WTC11 (cell line): ENCODE results near the gene MACROD2. TPM values are rescaled to one million over a fixed set of nuclear protein-coding genes. Genes with fewer than 3 reads are reported as not detected.

Experiments
- ATAC-seq: fragments of 200-7000 bp; cut with Tn5 transposase; 2 replicates; pipeline ENCODE4 v1.10.0; 2021; ENCODE audit warnings: mild to moderate bottlenecking, moderate library complexity
- CTCF ChIA-PET: fragments of 300-600 bp; sonication (Branson Sonifier 250); formaldehyde crosslinking; loops from one replicate; lab custom pipeline; 2021; ENCODE audit warnings: antibody characterized with exemption; lab: Charles Lee
- POLR2A ChIA-PET: fragments of 350-600 bp; sonication (Branson Sonifier 250); formaldehyde crosslinking; loops from one replicate; lab custom pipeline; 2021; ENCODE audit warnings: antibody characterized with exemption; lab: Charles Lee
- DNase-seq: peaks from one replicate; pipeline ENCODE4 v3.0.0; 2021; ENCODE audit warnings: low spot score
- H3K27ac Mint-ChIP-seq: 2 replicates; pipeline ENCODE4 v1.8.0; 2021; ENCODE audit warnings: mixed read lengths
- H3K27me3 Mint-ChIP-seq: 2 replicates; pipeline ENCODE4 v1.8.0; 2021; ENCODE audit warnings: low read depth, mild to moderate bottlenecking, moderate library complexity, mixed read lengths
- H3K36me3 Mint-ChIP-seq: 2 replicates; pipeline ENCODE4 v1.8.0; 2021; ENCODE audit warnings: mixed read lengths
- H3K4me1 Mint-ChIP-seq: 2 replicates; pipeline ENCODE4 v1.8.0; 2022; ENCODE audit warnings: mixed read lengths
- H3K4me3 Mint-ChIP-seq: 2 replicates; pipeline ENCODE4 v1.8.0; 2021; ENCODE audit warnings: mild to moderate bottlenecking, moderate library complexity, mixed read lengths
- H3K9me3 Mint-ChIP-seq: 2 replicates; pipeline ENCODE4 v1.8.0; 2021; ENCODE audit warnings: mixed read lengths
- ATF1 ChIP-seq: sonication (generic); formaldehyde crosslinking; IDR thresholded peaks from 2 replicates; pipeline ENCODE4 v1.8.1; 2023; ENCODE audit warnings: mild to moderate bottlenecking, moderate library complexity, missing genetic modification reagents
- ESRRA ChIP-seq: sonication (generic); formaldehyde crosslinking; IDR thresholded peaks from 2 replicates; pipeline ENCODE4 v1.8.1; 2022; ENCODE audit warnings: mild to moderate bottlenecking, missing genetic modification reagents, borderline replicate concordance
- MXD4 ChIP-seq: fragments of 250-450 bp; sonication (Bioruptor Pico); IDR thresholded peaks from 2 replicates; pipeline ENCODE4 v1.8.0; 2021; ENCODE audit warnings: mild to moderate bottlenecking, moderate library complexity, borderline replicate concordance
- NR2C2 ChIP-seq: sonication (generic); formaldehyde crosslinking; IDR thresholded peaks from 2 replicates; pipeline ENCODE4 v1.8.0; 2022; ENCODE audit warnings: mild to moderate bottlenecking, missing genetic modification reagents
- SMAD4 ChIP-seq: sonication (generic); formaldehyde crosslinking; IDR thresholded peaks from 2 replicates; pipeline ENCODE4 v1.8.0; 2022; ENCODE audit warnings: mild to moderate bottlenecking, missing genetic modification reagents
- TCF7 ChIP-seq: sonication (generic); formaldehyde crosslinking; IDR thresholded peaks from 2 replicates; pipeline ENCODE4 v1.8.0; 2022; ENCODE audit warnings: mild to moderate bottlenecking, low read depth, missing genetic modification reagents, moderate library complexity
- total RNA-seq: library from RNA; stranded (reverse); gene quantifications from 3 replicates; pipeline ENCODE4 v1.2.3, GENCODE V29; 2021
- TF ChIP-seq, protein P1 (sequence below): fragments of 250-450 bp; sonication (Bioruptor Pico); IDR thresholded peaks from 2 replicates; pipeline ENCODE4 v2.1.2; 2022; ENCODE audit warnings: mild to moderate bottlenecking, moderate library complexity
- TF ChIP-seq, protein P2 (sequence below): sonication (generic); formaldehyde crosslinking; IDR thresholded peaks from 2 replicates; pipeline ENCODE4 v1.8.1; 2023; ENCODE audit warnings: mild to moderate bottlenecking, missing genetic modification reagents
- TF ChIP-seq, protein P3 (sequence below): sonication (generic); formaldehyde crosslinking; conservative IDR thresholded peaks from 2 replicates; pipeline ENCODE4 v1.8.1; 2023; ENCODE audit warnings: mild to moderate bottlenecking, low read depth, missing genetic modification reagents, moderate library complexity
- TF ChIP-seq, protein P4 (sequence below): sonication (generic); formaldehyde crosslinking; IDR thresholded peaks from 2 replicates; pipeline ENCODE4 v1.8.1; 2022; ENCODE audit warnings: missing genetic modification reagents, borderline replicate concordance
- TF ChIP-seq, protein P5 (sequence below): sonication (generic); formaldehyde crosslinking; IDR thresholded peaks from 2 replicates; pipeline ENCODE4 v1.8.1; 2023; ENCODE audit warnings: mild to moderate bottlenecking, missing genetic modification reagents, moderate library complexity
- TF ChIP-seq, protein P6 (sequence below): fragments of 250-450 bp; sonication (Bioruptor Pico); IDR thresholded peaks from 2 replicates; pipeline ENCODE4 v1.9.0; 2021; ENCODE audit warnings: mild to moderate bottlenecking, borderline replicate concordance
- TF ChIP-seq, protein P7 (sequence below): sonication (generic); formaldehyde crosslinking; IDR thresholded peaks from 2 replicates; pipeline ENCODE4 v1.8.1; 2022; ENCODE audit warnings: low read depth, missing genetic modification reagents, borderline replicate concordance

The MACROD2 gene
- total RNA-seq, 1 experiment from 2014 or later: 4.1 TPM

DNA sequence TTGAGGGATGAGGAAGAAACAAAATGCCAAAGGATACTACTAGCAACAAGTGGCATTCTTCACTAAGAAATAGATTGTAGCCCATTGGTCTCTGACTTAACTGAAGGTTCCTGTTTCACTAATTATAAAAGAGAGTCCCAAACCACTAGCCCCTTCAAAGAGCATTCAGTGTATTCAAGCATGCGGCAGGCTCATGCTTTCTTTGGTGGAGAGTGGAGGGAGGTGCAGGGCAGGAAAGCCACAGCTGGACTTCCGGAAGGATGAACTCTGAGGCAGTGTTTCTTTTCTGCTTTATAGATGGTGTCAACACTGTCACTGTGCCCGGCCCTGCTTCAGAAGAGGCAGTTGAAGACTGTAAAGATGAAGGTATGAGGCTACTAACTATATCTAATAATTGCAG is 1941.9 kb downstream of the MACROD2 start:
- Mint-ChIP-seq H3K4me3 (no peak overlapping the region), H3K27ac (no peak overlapping the region), H3K27me3 (no peaks in the 10 kb centered on the region), H3K9me3 (peaks cover 30% of the 10 kb centered on the region), H3K36me3 (peaks cover 14% of the 10 kb centered on the region), H3K4me1 (peaks cover 12% of the 10 kb centered on the region)
- ChIA-PET CTCF (no interaction called here), POLR2A (no interaction called here)
- ATAC-seq: peak; percentile 79
- no peak for DNase-seq
- TF ChIP-seq SMAD4 (CRISPR knock-in tag) (no peak), MXD4 (no peak), ATF1 (no peak), ESRRA (CRISPR knock-in tag) (no peak)
- TF ChIP-seq, protein P1, sequence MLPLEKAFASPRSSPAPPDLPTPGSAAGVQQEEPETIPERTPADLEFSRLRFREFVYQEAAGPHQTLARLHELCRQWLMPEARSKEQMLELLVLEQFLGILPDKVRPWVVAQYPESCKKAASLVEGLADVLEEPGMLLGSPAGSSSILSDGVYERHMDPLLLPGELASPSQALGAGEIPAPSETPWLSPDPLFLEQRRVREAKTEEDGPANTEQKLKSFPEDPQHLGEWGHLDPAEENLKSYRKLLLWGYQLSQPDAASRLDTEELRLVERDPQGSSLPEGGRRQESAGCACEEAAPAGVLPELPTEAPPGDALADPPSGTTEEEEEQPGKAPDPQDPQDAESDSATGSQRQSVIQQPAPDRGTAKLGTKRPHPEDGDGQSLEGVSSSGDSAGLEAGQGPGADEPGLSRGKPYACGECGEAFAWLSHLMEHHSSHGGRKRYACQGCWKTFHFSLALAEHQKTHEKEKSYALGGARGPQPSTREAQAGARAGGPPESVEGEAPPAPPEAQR (CRISPR knock-in tag): no peak
- TF ChIP-seq, protein P2, sequence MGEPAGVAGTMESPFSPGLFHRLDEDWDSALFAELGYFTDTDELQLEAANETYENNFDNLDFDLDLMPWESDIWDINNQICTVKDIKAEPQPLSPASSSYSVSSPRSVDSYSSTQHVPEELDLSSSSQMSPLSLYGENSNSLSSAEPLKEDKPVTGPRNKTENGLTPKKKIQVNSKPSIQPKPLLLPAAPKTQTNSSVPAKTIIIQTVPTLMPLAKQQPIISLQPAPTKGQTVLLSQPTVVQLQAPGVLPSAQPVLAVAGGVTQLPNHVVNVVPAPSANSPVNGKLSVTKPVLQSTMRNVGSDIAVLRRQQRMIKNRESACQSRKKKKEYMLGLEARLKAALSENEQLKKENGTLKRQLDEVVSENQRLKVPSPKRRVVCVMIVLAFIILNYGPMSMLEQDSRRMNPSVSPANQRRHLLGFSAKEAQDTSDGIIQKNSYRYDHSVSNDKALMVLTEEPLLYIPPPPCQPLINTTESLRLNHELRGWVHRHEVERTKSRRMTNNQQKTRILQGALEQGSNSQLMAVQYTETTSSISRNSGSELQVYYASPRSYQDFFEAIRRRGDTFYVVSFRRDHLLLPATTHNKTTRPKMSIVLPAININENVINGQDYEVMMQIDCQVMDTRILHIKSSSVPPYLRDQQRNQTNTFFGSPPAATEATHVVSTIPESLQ (CRISPR knock-in tag): no peak

DNA sequence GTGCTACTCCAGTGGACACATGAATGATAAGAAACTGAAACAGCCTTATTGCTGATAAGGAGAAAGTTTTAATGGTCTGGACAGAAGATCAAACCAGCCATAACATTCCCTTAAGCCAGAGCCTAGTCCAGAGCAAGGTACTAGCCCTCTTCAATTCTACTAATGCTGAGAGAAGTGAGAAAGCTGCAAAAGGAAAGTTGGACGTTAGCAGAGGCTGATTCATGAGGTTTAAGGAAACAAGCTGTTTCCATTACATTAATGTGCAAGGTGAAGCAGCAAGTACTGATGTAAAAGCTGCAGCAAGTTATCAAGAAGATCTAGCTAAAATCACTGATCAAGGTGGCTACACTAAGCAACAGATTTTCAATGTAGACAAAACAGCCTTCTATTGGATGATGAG is 1943.5 kb downstream of the MACROD2 start:
- CTCF ChIA-PET: no interaction called here
- no peak overlapping the region for H3K4me3 Mint-ChIP-seq
- no peak for ATAC-seq
- no peak for DNase-seq
- peaks cover 12% of the 10 kb centered on the region for H3K4me1 Mint-ChIP-seq
- H3K36me3 Mint-ChIP-seq: peaks cover 14% of the 10 kb centered on the region
- H3K27ac Mint-ChIP-seq: no peak overlapping the region
- TF ChIP-seq, protein P3, sequence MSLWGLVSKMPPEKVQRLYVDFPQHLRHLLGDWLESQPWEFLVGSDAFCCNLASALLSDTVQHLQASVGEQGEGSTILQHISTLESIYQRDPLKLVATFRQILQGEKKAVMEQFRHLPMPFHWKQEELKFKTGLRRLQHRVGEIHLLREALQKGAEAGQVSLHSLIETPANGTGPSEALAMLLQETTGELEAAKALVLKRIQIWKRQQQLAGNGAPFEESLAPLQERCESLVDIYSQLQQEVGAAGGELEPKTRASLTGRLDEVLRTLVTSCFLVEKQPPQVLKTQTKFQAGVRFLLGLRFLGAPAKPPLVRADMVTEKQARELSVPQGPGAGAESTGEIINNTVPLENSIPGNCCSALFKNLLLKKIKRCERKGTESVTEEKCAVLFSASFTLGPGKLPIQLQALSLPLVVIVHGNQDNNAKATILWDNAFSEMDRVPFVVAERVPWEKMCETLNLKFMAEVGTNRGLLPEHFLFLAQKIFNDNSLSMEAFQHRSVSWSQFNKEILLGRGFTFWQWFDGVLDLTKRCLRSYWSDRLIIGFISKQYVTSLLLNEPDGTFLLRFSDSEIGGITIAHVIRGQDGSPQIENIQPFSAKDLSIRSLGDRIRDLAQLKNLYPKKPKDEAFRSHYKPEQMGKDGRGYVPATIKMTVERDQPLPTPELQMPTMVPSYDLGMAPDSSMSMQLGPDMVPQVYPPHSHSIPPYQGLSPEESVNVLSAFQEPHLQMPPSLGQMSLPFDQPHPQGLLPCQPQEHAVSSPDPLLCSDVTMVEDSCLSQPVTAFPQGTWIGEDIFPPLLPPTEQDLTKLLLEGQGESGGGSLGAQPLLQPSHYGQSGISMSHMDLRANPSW (CRISPR knock-in tag): no peak
- no peak for TF ChIP-seq ESRRA (CRISPR knock-in tag)
- TF ChIP-seq, protein P4, sequence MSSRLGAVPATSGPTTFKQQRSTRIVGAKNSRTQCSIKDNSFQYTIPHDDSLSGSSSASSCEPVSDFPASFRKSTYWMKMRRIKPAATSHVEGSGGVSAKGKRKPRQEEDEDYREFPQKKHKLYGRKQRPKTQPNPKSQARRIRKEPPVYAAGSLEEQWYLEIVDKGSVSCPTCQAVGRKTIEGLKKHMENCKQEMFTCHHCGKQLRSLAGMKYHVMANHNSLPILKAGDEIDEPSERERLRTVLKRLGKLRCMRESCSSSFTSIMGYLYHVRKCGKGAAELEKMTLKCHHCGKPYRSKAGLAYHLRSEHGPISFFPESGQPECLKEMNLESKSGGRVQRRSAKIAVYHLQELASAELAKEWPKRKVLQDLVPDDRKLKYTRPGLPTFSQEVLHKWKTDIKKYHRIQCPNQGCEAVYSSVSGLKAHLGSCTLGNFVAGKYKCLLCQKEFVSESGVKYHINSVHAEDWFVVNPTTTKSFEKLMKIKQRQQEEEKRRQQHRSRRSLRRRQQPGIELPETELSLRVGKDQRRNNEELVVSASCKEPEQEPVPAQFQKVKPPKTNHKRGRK (CRISPR knock-in tag): no peak
- TF ChIP-seq, protein P5, sequence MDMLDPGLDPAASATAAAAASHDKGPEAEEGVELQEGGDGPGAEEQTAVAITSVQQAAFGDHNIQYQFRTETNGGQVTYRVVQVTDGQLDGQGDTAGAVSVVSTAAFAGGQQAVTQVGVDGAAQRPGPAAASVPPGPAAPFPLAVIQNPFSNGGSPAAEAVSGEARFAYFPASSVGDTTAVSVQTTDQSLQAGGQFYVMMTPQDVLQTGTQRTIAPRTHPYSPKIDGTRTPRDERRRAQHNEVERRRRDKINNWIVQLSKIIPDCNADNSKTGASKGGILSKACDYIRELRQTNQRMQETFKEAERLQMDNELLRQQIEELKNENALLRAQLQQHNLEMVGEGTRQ (CRISPR knock-in tag): no peak
- TF ChIP-seq, protein P6, sequence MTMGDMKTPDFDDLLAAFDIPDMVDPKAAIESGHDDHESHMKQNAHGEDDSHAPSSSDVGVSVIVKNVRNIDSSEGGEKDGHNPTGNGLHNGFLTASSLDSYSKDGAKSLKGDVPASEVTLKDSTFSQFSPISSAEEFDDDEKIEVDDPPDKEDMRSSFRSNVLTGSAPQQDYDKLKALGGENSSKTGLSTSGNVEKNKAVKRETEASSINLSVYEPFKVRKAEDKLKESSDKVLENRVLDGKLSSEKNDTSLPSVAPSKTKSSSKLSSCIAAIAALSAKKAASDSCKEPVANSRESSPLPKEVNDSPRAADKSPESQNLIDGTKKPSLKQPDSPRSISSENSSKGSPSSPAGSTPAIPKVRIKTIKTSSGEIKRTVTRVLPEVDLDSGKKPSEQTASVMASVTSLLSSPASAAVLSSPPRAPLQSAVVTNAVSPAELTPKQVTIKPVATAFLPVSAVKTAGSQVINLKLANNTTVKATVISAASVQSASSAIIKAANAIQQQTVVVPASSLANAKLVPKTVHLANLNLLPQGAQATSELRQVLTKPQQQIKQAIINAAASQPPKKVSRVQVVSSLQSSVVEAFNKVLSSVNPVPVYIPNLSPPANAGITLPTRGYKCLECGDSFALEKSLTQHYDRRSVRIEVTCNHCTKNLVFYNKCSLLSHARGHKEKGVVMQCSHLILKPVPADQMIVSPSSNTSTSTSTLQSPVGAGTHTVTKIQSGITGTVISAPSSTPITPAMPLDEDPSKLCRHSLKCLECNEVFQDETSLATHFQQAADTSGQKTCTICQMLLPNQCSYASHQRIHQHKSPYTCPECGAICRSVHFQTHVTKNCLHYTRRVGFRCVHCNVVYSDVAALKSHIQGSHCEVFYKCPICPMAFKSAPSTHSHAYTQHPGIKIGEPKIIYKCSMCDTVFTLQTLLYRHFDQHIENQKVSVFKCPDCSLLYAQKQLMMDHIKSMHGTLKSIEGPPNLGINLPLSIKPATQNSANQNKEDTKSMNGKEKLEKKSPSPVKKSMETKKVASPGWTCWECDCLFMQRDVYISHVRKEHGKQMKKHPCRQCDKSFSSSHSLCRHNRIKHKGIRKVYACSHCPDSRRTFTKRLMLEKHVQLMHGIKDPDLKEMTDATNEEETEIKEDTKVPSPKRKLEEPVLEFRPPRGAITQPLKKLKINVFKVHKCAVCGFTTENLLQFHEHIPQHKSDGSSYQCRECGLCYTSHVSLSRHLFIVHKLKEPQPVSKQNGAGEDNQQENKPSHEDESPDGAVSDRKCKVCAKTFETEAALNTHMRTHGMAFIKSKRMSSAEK (CRISPR knock-in tag): no peak
- TF ChIP-seq TCF7: no peak
- TF ChIP-seq, protein P1 (CRISPR knock-in tag): no peak
- TF ChIP-seq ATF1: no peak
- TF ChIP-seq, protein P2 (CRISPR knock-in tag): no peak
- TF ChIP-seq NR2C2 (CRISPR knock-in tag): no peak
- TF ChIP-seq, protein P7, sequence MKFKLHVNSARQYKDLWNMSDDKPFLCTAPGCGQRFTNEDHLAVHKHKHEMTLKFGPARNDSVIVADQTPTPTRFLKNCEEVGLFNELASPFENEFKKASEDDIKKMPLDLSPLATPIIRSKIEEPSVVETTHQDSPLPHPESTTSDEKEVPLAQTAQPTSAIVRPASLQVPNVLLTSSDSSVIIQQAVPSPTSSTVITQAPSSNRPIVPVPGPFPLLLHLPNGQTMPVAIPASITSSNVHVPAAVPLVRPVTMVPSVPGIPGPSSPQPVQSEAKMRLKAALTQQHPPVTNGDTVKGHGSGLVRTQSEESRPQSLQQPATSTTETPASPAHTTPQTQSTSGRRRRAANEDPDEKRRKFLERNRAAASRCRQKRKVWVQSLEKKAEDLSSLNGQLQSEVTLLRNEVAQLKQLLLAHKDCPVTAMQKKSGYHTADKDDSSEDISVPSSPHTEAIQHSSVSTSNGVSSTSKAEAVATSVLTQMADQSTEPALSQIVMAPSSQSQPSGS (CRISPR knock-in tag): no peak
- TF ChIP-seq, all 79 proteins: peak for 0
- POLR2A ChIA-PET: no interaction called here
- Mint-ChIP-seq H3K9me3 (peaks cover 30% of the 10 kb centered on the region), H3K27me3 (no peaks in the 10 kb centered on the region)
